A549 (cell line): ENCODE results near the gene APP. TPM values are rescaled to one million over a fixed set of nuclear protein-coding genes. Genes with fewer than 3 reads are reported as not detected.
A peak's percentile ranks its signal among the peaks of the same experiment; 100 is the strongest.

Experiments used
- ATAC-seq, 2 experiments: fragments of 200-7000 bp in 1 of 2; fragments of >200 bp in 1 of 2; cut with Nextera tagmentation in 1 of 2; cut with Tn5 transposase in 1 of 2; 3 replicates each; pipeline versions ENCODE4 v1.8.0 to v1.9.1; 2018 to 2020; ENCODE audit warnings: mild to moderate bottlenecking in 1 of 2, moderate library complexity in 1 of 2
- CTCF ChIA-PET: fragments of 300-600 bp; sonication (Branson Sonifier 250); formaldehyde crosslinking; extraction: SDS; loops from one replicate; lab custom pipeline; 2021; ENCODE audit warnings: antibody characterized with exemption, inconsistent platforms; lab: Yijun Ruan, JAX
- POLR2A ChIA-PET: fragments of 350-600 bp; formaldehyde crosslinking; extraction: SDS; loops from one replicate; lab custom pipeline; 2021; ENCODE audit warnings: antibody characterized with exemption, inconsistent platforms; lab: Yijun Ruan, JAX
- DNase-seq, 2 experiments: peaks; one replicate each; pipeline versions ENCODE4 v3.0.0 to v3.0.0-alpha.2; 2011 to 2016; ENCODE audit warnings: low read depth in 1 of 2, low spot score in 1 of 2
- FAIRE-seq: peaks from 2 replicates; lab custom pipeline; 2011; peaks lifted over from hg19 to GRCh38; lab: Jason Lieb, UNC
- H3K27ac ChIP-seq, 2 experiments: fragments of >200 bp; sonication (Bioruptor Twin); formaldehyde crosslinking; 3 replicates each; pipeline ENCODE4 v1.5.1; 2016 to 2017
- H3K4me1 ChIP-seq: fragments of >200 bp; sonication (Bioruptor Twin); formaldehyde crosslinking; 3 replicates; pipeline ENCODE4 v1.6.1; 2016
- H3K4me2 ChIP-seq: fragments of >200 bp; sonication (Bioruptor Twin); formaldehyde crosslinking; 3 replicates; pipeline ENCODE4 v1.6.1; 2016
- H3K4me3 ChIP-seq: fragments of >200 bp; sonication (Bioruptor Twin); formaldehyde crosslinking; 3 replicates; pipeline ENCODE4 v1.5.1; 2016
- H3K9me3 ChIP-seq: fragments of >200 bp; sonication (Bioruptor Twin); formaldehyde crosslinking; 3 replicates; pipeline ENCODE4 v1.6.1; 2016
- BCL3 ChIP-seq: fragments of >200 bp; sonication (Bioruptor Twin); formaldehyde crosslinking; IDR thresholded peaks from 3 replicates; pipeline ENCODE4 v1.6.1; 2016
- CTCF ChIP-seq: fragments of >200 bp; sonication (Bioruptor Twin); formaldehyde crosslinking; IDR thresholded peaks from 3 replicates; pipeline ENCODE4 v1.5.1; 2016
- EHF ChIP-seq: fragments of 250-450 bp; sonication (Bioruptor Pico); IDR thresholded peaks from 2 replicates; pipeline ENCODE4 v1.5.0; 2020; ENCODE audit warnings: mild to moderate bottlenecking
- EP300 ChIP-seq, 2 experiments: fragments of >200 bp; sonication (Bioruptor Twin); formaldehyde crosslinking; IDR thresholded peaks; 2 replicates in 1 of 2; 3 replicates in 1 of 2; pipeline ENCODE4 v1.6.1; 2016 to 2017
- ESRRA ChIP-seq: fragments of 150-350 bp; IDR thresholded peaks from 2 replicates; pipeline ENCODE4 v1.6.1; 2014; ENCODE audit warnings: mild to moderate bottlenecking, low read length, borderline replicate concordance
- GATA3 ChIP-seq: IDR thresholded peaks from 2 replicates; pipeline ENCODE4 v1.6.1; 2012; ENCODE audit warnings: borderline replicate concordance
- HMGXB4 ChIP-seq: fragments of 250-450 bp; sonication (Bioruptor Pico); IDR thresholded peaks from 2 replicates; pipeline ENCODE4 v1.5.0; 2021; ENCODE audit warnings: mild to moderate bottlenecking, moderate library complexity, borderline replicate concordance
- HOXB5 ChIP-seq: fragments of 250-450 bp; sonication (Bioruptor Pico); IDR thresholded peaks from 2 replicates; pipeline ENCODE4 v1.5.0; 2020; ENCODE audit warnings: mild to moderate bottlenecking, moderate library complexity
- JUN ChIP-seq, 2 experiments: fragments of >200 bp; sonication (Bioruptor Twin); formaldehyde crosslinking; IDR thresholded peaks; 2 replicates in 1 of 2; 3 replicates in 1 of 2; pipeline ENCODE4 v1.6.1; 2016 to 2017
- JUNB ChIP-seq: fragments of >200 bp; sonication (Bioruptor Twin); formaldehyde crosslinking; IDR thresholded peaks from 2 replicates; pipeline ENCODE4 v1.6.1; 2016
- KDM1A ChIP-seq: fragments of 200-600 bp; sonication (generic); IDR thresholded peaks from 2 replicates; pipeline ENCODE4 v1.6.1; 2016; ENCODE audit warnings: low read depth, mild to moderate bottlenecking
- MAFK ChIP-seq: fragments of 450-650 bp; IDR thresholded peaks from 2 replicates; pipeline ENCODE4 v1.6.1; 2014; ENCODE audit not compliant: partially characterized antibody
- NFE2L2 ChIP-seq: fragments of 150-350 bp; conservative IDR thresholded peaks from 2 replicates; pipeline ENCODE4 v1.6.1; 2014; ENCODE audit warnings: low read length
- NPAS2 ChIP-seq: fragments of 250-450 bp; sonication (Bioruptor Pico); IDR thresholded peaks from 2 replicates; pipeline ENCODE4 v1.8.0; 2022; ENCODE audit warnings: mild to moderate bottlenecking, moderate library complexity, borderline replicate concordance
- POLR2A ChIP-seq: IDR thresholded peaks from 2 replicates; pipeline ENCODE4 v1.6.1; 2012; ENCODE audit warnings: mild to moderate bottlenecking, low read length
- RARB ChIP-seq: fragments of 250-450 bp; sonication (Bioruptor Pico); IDR thresholded peaks from 2 replicates; pipeline ENCODE4 v1.8.0; 2021; ENCODE audit warnings: mild to moderate bottlenecking, moderate library complexity
- RCOR1 ChIP-seq: fragments of 150-350 bp; IDR thresholded peaks from 2 replicates; pipeline ENCODE4 v1.6.1; 2014; ENCODE audit warnings: antibody characterized with exemption, low read length, low read depth
- RNF2 ChIP-seq: fragments of 200-600 bp; sonication (generic); IDR thresholded peaks from 2 replicates; pipeline ENCODE4 v1.6.1; 2016; ENCODE audit warnings: low read depth, mild to moderate bottlenecking, antibody characterized with exemption, moderate library complexity, borderline replicate concordance
- SMC3 ChIP-seq: fragments of >200 bp; sonication (Bioruptor Twin); formaldehyde crosslinking; IDR thresholded peaks from 3 replicates; pipeline ENCODE4 v1.6.1; 2018; ENCODE audit warnings: inconsistent platforms
- SREBF2 ChIP-seq: fragments of 450-650 bp; IDR thresholded peaks from 2 replicates; pipeline ENCODE4 v1.6.1; 2014; ENCODE audit warnings: mild to moderate bottlenecking, moderate library complexity
- TFCP2L1 ChIP-seq: fragments of 250-450 bp; sonication (Bioruptor Pico); IDR thresholded peaks from 2 replicates; pipeline ENCODE4 v1.5.0; 2021; ENCODE audit warnings: mild to moderate bottlenecking
- ZC3H11A ChIP-seq: fragments of 450-650 bp; IDR thresholded peaks from 2 replicates; pipeline ENCODE4 v1.6.1; 2014; ENCODE audit warnings: antibody characterized with exemption, mild to moderate bottlenecking
- ZSCAN20 ChIP-seq: fragments of 250-450 bp; sonication (Bioruptor Pico); IDR thresholded peaks from 2 replicates; pipeline ENCODE4 v1.8.0; 2022; ENCODE audit warnings: mild to moderate bottlenecking, moderate library complexity
- WGBS: methylation state at CpG from one replicate; pipeline ENCODE4 v1.1.6; 2017; ENCODE audit errors: missing lambda C conversion rate; 5-methylcytosine and 5-hydroxymethylcytosine counted together
- polyA plus RNA-seq, 4 experiments: library from polyadenylated mRNA; depleted of rRNA in 3 of 4; stranded (reverse); fragments of >200 nt; fragmentation: RNase III in 1 of 4; extraction: RNeasy Plus Mini Kit Qiagen cat#74134 plus additional on column Dnase treatment in 1 of 4; gene quantifications; 2 replicates in 3 of 4; 3 replicates in 1 of 4; pipeline ENCODE4 v1.2.3, GENCODE V29; 2011 to 2017
- TF ChIP-seq, protein P1 (sequence below): IDR thresholded peaks from 2 replicates; pipeline ENCODE4 v1.6.1; 2012

Gene APP
- polyA plus RNA-seq, 2 of the 4 experiments (the other 2 are of a cell fraction): 540 to 565 TPM

- no peak overlapping the region for H3K4me3 ChIP-seq
- ATAC-seq (no peak), FAIRE-seq (no peak), DNase-seq (no peak)
- no peak overlapping the region for H3K27ac ChIP-seq
- H3K4me2 ChIP-seq: no peak overlapping the region
- CTCF ChIA-PET: no interaction called here
- H3K4me1 ChIP-seq: peaks cover 52% of the 10 kb centered on the region
- POLR2A ChIA-PET: no interaction called here
- no peaks in the 10 kb centered on the region for H3K9me3 ChIP-seq
- WGBS: 83% methylated on average over 4 of the region's 4 CpGs
- TF ChIP-seq JUNB (no peak), JUN (IDR thresholded peaks at IDR 0.05) (no peak), ESRRA (no peak)
- TF ChIP-seq, protein P1, sequence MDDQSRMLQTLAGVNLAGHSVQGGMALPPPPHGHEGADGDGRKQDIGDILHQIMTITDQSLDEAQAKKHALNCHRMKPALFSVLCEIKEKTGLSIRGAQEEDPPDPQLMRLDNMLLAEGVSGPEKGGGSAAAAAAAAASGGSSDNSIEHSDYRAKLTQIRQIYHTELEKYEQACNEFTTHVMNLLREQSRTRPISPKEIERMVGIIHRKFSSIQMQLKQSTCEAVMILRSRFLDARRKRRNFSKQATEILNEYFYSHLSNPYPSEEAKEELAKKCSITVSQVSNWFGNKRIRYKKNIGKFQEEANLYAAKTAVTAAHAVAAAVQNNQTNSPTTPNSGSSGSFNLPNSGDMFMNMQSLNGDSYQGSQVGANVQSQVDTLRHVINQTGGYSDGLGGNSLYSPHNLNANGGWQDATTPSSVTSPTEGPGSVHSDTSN: no peak
- TF ChIP-seq, all 56 proteins: peak for 0
Measured at GRCh38 chr21:26144031-26144430, 26.5 kb downstream of the APP start.

DNA sequence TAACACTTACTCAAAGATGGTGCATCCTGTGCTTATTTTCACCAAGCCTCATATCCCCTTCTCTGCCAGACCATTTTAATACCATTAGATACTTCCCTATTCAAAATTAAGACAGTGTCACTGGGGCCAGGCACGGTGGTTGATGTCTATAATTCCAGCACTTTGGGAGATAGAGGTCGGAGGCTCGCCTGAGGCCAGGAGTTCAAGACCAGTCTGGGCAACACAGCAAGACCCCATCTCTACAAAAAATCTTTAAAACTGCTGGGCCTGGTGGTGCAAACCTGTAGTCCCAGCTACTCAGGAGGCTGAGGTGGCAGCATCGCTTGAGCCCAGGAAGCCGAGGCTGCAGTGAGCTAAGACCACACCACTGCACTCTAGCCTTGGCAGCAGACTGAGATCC lies 28.2 kb downstream of the APP start:
- ChIA-PET CTCF (no interaction called here), POLR2A (interaction anchor here (0.9 kb wide), 1 partner anchor 26 kb away, joined by 3 read pairs; no protein-coding TSS in a partner anchor)
- no peak for DNase-seq
- H3K4me3 ChIP-seq: no peak overlapping the region
- TF ChIP-seq SREBF2 (no peak), RCOR1 (no peak), MAFK (no peak), HMGXB4 (CRISPR knock-in tag) (no peak), KDM1A (no peak), NFE2L2 (no peak), NPAS2 (CRISPR knock-in tag) (no peak), GATA3 (no peak)
- H3K4me1 ChIP-seq: peaks cover 52% of the 10 kb centered on the region
- FAIRE-seq: no peak
- WGBS: 100% methylated on average over 5 of the region's 5 CpGs
- no peak for ATAC-seq
- H3K4me2 ChIP-seq: no peak overlapping the region
- no peak overlapping the region for H3K27ac ChIP-seq
- no peaks in the 10 kb centered on the region for H3K9me3 ChIP-seq

- no peak for ATAC-seq
- TF ChIP-seq RCOR1 (no peak), RARB (CRISPR knock-in tag) (no peak), TFCP2L1 (CRISPR knock-in tag) (no peak), NPAS2 (CRISPR knock-in tag) (no peak)
- peak overlapping the region; percentile 75 for H3K4me2 ChIP-seq
- ChIA-PET POLR2A (interaction anchor here (1.1 kb wide), 1 partner anchor 29 kb away, joined by 8 read pairs; no protein-coding TSS in a partner anchor), CTCF (no interaction called here)
- no peak for DNase-seq
- no peak for FAIRE-seq
- H3K9me3 ChIP-seq: no peaks in the 10 kb centered on the region
- WGBS: 64% methylated on average over 3 of the region's 3 CpGs
- H3K4me1 ChIP-seq: peaks cover 53% of the 10 kb centered on the region
- H3K27ac ChIP-seq: peak overlapping the region; percentile 53 to 71; a peak in 4 of 6 replicates
- H3K4me3 ChIP-seq: no peak overlapping the region
Measured at GRCh38 chr21:26140926-26141325, 29.6 kb downstream of the APP start.

DNA sequence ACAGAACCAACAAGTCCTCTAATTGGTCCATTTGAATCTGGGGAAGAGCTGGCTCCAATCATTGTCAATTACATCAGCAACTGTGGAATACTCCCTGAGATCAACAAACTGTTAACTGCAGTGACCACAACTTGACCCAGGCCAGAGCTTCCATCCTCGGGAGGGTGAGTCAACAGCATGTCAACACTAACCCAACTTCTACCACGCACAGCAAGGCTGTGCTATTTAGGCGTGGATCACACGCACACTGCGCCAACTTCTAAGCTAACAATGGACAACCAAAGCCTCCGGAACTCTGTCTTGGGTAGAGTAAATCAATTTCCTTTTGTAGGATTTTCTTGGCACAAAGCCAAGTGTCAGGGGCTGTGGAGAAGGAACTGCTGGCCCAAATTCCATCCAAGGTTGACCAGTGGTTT lies 30.4 kb downstream of the APP start:
- ChIA-PET CTCF (interaction anchor here (1.1 kb wide), 1 partner anchor 31 kb away, joined by 5 read pairs; the partner anchor contains the start of gene APP), POLR2A (interaction anchor here (1.0 to 1.4 kb wide), 3 partner anchors 9 to 29 kb away, joined by 3 to 8 read pairs (median 4); no protein-coding TSS in a partner anchor)
- DNase-seq (peak; percentile 33 to 93), FAIRE-seq (no peak), ATAC-seq (peak; percentile 98)
- H3K9me3 ChIP-seq: no peaks in the 10 kb centered on the region
- H3K4me3 ChIP-seq: peak overlapping the region; percentile 17; the same call in 1 of the 3 replicates
- H3K4me1 ChIP-seq: peaks cover 53% of the 10 kb centered on the region
- WGBS: 0% methylated on average over 5 of the region's 6 CpGs
- H3K4me2 ChIP-seq: peak overlapping the region; percentile 75
- peak overlapping the region; percentile 54 to 71; a peak in 5 of 6 replicates for H3K27ac ChIP-seq
- no peak for TF ChIP-seq CTCF
- TF ChIP-seq RNF2: no peak
- TF ChIP-seq EP300 (IDR thresholded peaks at IDR 0.05): no peak
- no peak for TF ChIP-seq BCL3
- TF ChIP-seq ZSCAN20 (CRISPR knock-in tag): no peak
- TF ChIP-seq RCOR1: no peak
- peak in 1 of 2 experiments; percentile 37; a peak in 1 of 5 replicates for TF ChIP-seq JUN (IDR thresholded peaks at IDR 0.05)
- peak; percentile 24; the same call in 1 of the 2 replicates for TF ChIP-seq JUNB
- TF ChIP-seq HOXB5 (CRISPR knock-in tag): no peak
- TF ChIP-seq EHF (CRISPR knock-in tag): no peak
- no peak for TF ChIP-seq ZC3H11A
- no peak for TF ChIP-seq NFE2L2
- TF ChIP-seq MAFK: no peak
- no peak for TF ChIP-seq POLR2A
- TF ChIP-seq SMC3: no peak
